K562 (cell line): ENCODE measurements around the gene EHBP1.

Experiments used
- CTCF ChIP-seq, 3 experiments: IDR thresholded peaks in 2 of 3; conservative IDR thresholded peaks in 1 of 3; 2 replicates each; pipeline ENCODE4 v1.5.1; 2011 to 2012; ENCODE audit warnings: low read length in 3 of 3, mild to moderate bottlenecking in 3 of 3, control low read depth in 2 of 3, improper control_type of control experiment in 1 of 3, inconsistent platforms in 1 of 3, low read depth in 1 of 3, mixed read lengths in 1 of 3, moderate library complexity in 1 of 3; ENCODE audit not compliant: insufficient read depth in 2 of 3
- HSF4 ChIP-seq: fragments of 250-450 bp; sonication (Bioruptor Pico); IDR thresholded peaks from 2 replicates; pipeline ENCODE4 v2.1.2; 2022; ENCODE audit warnings: mild to moderate bottlenecking, moderate library complexity, borderline replicate concordance
- MYC ChIP-seq, 2 experiments: fragments of 250-450 bp in 1 of 2; sonication (Bioruptor Pico) in 1 of 2; IDR thresholded peaks; 2 replicates each; pipeline versions ENCODE4 v1.5.1 to v1.6.1; 2012 to 2021; ENCODE audit warnings: low read depth in 2 of 2, borderline replicate concordance in 1 of 2, improper control_type of control experiment in 1 of 2, low read length in 1 of 2, mild to moderate bottlenecking in 1 of 2, moderate library complexity in 1 of 2
- SP1 ChIP-seq: sonication (generic); formaldehyde crosslinking; IDR thresholded peaks from 2 replicates; pipeline ENCODE4 v1.8.1; 2022; ENCODE audit warnings: mild to moderate bottlenecking, missing genetic modification reagents

- TF ChIP-seq SP1 (CRISPR knock-in tag) (no peak), CTCF (IDR thresholded peaks at IDR 0.05 in 2 of 3, conservative IDR thresholded peaks at IDR 0.05 in 1 of 3; ENCODE audit: insufficient read depth in 2 of 3, low read depth in 1 of 3, low read length in 3 of 3) (no peak), MYC (IDR thresholded peaks at IDR 0.05; ENCODE audit: low read depth, low read length) (no peak), MYC (CRISPR knock-in tag; IDR thresholded peaks at IDR 0.05; ENCODE audit: borderline replicate concordance, low read depth) (no peak), HSF4 (CRISPR knock-in tag) (no peak)
Observed at GRCh38 chr2:62826141-62826540, 120.6 kb downstream of the EHBP1 start.
